ENCODE measurements around the gene DENND11. TPM values are rescaled to one million over a fixed set of nuclear protein-coding genes. Genes with fewer than 3 reads are reported as not detected.
A peak's percentile ranks its signal among the peaks of the same experiment; 100 is the strongest.

The DENND11 gene, protein sequence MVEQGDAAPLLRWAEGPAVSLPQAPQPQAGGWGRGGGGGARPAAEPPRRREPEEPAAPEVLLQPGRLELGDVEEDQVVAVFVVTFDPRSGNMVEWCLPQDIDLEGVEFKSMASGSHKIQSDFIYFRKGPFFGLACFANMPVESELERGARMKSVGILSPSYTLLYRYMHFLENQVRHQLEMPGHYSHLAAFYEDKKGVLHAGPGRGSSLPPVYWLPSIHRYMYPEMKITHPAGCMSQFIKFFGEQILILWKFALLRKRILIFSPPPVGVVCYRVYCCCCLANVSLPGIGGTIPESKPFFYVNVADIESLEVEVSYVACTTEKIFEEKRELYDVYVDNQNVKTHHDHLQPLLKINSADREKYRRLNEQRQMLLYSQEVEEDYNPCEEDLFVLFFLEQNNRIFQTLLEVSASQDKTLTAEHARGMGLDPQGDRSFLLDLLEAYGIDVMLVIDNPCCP
- 10 to 100 TPM; 25.2 to 36.3 (median 31.0) TPM for polyA plus RNA-seq (ENCODE audit: insufficient read length in 3 of 3)
- long read RNA-seq, donor 1, full-length matches to known transcripts = 3 of 3 reads
- long read RNA-seq, donor 1, partial matches to known transcripts = 0 of 3 reads
- long read RNA-seq, donor 1, other reads (novel, unspliced or antisense) = 0 of 3 reads
- long read RNA-seq, donor 2, full-length matches to known transcripts = 3 of 3 reads
- long read RNA-seq, donor 2, partial matches to known transcripts = 0 of 3 reads
- long read RNA-seq, donor 2, other reads (novel, unspliced or antisense) = 0 of 3 reads
- long read RNA-seq, donor 3, full-length matches to known transcripts = 2 of 2 reads
- long read RNA-seq, donor 3, partial matches to known transcripts = 0 of 2 reads
- long read RNA-seq, donor 3, other reads (novel, unspliced or antisense) = 0 of 2 reads
- long read RNA-seq, donor 4, full-length matches to known transcripts = 1 of 1 reads
- long read RNA-seq, donor 4, partial matches to known transcripts = 0 of 1 reads
- long read RNA-seq, donor 4, other reads (novel, unspliced or antisense) = 0 of 1 reads
- long read RNA-seq, donor 5, full-length matches to known transcripts = 1 of 1 reads
- long read RNA-seq, donor 5, partial matches to known transcripts = 0 of 1 reads
- long read RNA-seq, donor 5, other reads (novel, unspliced or antisense) = 0 of 1 reads
- long read RNA-seq, donor 6, full-length matches to known transcripts = 6 of 6 reads
- long read RNA-seq, donor 6, partial matches to known transcripts = 0 of 6 reads
- long read RNA-seq, donor 6, other reads (novel, unspliced or antisense) = 0 of 6 reads
- long read RNA-seq, donor 7, full-length matches to known transcripts = 4 of 310 reads
- long read RNA-seq, donor 7, partial matches to known transcripts = 149 of 310 reads
- long read RNA-seq, donor 7, other reads (novel, unspliced or antisense) = 157 of 310 reads
- long read RNA-seq, donor 8 = 0 reads
- long read RNA-seq, donor 9, full-length matches to known transcripts = 2 of 2 reads
- long read RNA-seq, donor 9, partial matches to known transcripts = 0 of 2 reads
- long read RNA-seq, donor 9, other reads (novel, unspliced or antisense) = 0 of 2 reads
- long read RNA-seq, donor 10, full-length matches to known transcripts = 6 of 290 reads
- long read RNA-seq, donor 10, partial matches to known transcripts = 143 of 290 reads
- long read RNA-seq, donor 10, other reads (novel, unspliced or antisense) = 141 of 290 reads
- long read RNA-seq, donor 11, full-length matches to known transcripts = 3 of 3 reads
- long read RNA-seq, donor 11, partial matches to known transcripts = 0 of 3 reads
- long read RNA-seq, donor 11, other reads (novel, unspliced or antisense) = 0 of 3 reads
- long read RNA-seq, donor 12, full-length matches to known transcripts = 6 of 6 reads
- long read RNA-seq, donor 12, partial matches to known transcripts = 0 of 6 reads
- long read RNA-seq, donor 12, other reads (novel, unspliced or antisense) = 0 of 6 reads
- long read RNA-seq, donor 13, full-length matches to known transcripts = 1 of 1 reads
- long read RNA-seq, donor 13, partial matches to known transcripts = 0 of 1 reads
- long read RNA-seq, donor 13, other reads (novel, unspliced or antisense) = 0 of 1 reads
- long read RNA-seq, donor 14, full-length matches to known transcripts = 7 of 12 reads
- long read RNA-seq, donor 14, partial matches to known transcripts = 5 of 12 reads
- long read RNA-seq, donor 14, other reads (novel, unspliced or antisense) = 0 of 12 reads
- long read RNA-seq, donor 15, full-length matches to known transcripts = 4 of 9 reads
- long read RNA-seq, donor 15, partial matches to known transcripts = 5 of 9 reads
- long read RNA-seq, donor 15, other reads (novel, unspliced or antisense) = 0 of 9 reads
- long read RNA-seq, donor 16, full-length matches to known transcripts = 1 of 1 reads
- long read RNA-seq, donor 16, partial matches to known transcripts = 0 of 1 reads
- long read RNA-seq, donor 16, other reads (novel, unspliced or antisense) = 0 of 1 reads

DNA sequence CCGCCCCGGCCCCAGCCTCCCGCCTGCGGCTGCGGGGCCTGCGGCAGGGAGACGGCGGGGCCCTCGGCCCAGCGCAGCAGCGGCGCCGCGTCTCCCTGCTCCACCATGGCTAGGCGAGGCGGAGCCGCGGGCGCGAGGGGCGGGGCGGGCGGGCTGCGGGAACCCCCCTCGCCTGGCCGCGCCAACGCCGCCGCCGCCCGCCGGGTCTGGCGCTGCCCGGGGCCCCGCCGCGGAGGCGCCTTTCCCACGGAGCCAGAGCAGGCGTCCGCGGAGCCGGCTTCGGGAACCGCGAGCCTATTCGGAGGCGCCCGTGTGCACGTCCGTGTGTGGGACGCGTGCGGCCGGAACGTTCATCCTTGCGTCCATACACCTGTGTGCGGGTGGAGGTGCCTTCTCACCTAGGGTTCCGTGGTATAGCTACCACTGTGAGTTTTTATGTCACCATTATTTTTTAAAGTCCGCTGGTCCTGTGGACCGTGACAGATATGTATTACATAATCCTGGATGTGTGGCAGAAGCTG is at the start of gene DENND11:
TSS of gene DENND11 (minus strand) at position 120 of the 521 bp plus-strand sequence. CDS start at position 107, 13 bp downstream.
- DNase-seq = peak; percentile 26

DNA sequence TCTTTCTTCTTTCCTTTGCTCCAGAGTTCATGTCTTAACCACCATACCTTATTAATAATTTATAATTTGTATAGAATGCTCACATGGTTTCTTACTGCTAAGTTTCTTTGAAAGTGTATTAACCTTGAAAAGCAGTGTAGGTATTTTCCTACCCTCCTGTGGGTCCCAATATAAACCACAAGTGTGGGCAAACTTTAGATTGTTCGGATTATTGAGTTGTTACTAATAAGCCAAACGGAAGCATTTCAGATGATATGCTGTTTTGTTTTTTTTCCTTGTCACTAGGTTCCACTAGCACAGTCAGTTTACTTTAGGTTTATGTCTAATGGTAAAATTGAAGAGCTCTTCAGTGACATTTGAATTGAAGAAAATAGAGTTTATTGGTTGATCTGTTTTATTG is 46.4 kb upstream of the DENND11 start:
- no peak for DNase-seq

DNA sequence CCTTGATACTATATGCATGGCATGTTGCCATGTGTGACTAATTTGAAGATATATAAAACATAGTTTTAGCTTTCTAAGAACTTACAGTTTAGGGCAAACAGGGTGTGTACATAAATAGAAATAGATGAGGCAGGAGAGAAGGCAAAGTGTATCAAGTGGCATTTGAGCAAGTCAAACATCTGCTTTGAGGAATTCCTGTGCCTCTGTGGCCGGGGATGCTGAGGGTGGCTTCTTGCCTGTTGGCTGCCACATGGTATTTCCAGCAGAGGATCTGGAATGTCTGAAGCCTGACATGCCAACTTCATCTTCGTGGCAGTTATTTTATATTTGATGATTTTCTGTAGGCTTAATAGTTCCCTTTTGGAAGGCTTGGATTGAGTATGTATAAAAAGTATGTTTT is 42.2 kb upstream of the DENND11 start:
- DNase-seq = no peak

DNA sequence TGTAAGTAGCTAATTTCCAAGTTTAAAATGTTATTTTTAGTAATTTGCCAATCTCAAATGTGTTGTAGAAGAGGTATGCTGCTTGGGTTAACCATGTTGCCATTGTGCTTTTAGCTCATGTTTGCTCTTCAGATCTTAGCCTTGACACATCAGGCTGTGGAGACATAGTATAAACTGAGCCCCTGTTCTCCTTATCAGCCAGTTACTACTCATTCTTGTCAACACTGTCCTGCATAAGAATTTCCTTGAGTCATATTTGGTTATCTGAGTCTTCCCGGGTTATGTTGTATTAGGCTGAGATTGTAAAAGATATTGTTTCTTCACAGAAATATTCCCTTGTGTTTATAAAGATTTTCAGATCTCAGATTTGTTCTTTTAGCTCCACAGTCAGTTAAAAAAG is 40.3 kb upstream of the DENND11 start:
- DNase-seq = no peak

DNA sequence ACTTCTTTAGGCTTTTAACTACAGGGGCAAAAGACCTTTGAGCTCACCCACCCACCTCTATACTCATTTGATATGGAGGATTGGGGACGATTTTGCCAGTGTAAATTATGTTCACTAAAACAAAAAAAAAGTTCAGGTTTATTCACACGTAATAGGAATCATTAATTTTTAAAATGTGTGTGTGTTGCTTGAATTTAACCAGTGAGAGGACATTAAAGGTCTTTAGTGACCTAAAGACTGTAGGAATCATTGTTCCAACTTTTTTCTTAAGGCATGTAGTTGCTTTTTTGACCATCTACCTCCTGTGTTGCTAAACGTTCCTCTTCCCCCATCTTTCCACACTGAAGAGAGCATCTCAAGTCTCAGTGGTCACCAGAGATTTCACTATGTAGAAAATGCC is 37.3 kb upstream of the DENND11 start:
- DNase-seq = no peak

DNA sequence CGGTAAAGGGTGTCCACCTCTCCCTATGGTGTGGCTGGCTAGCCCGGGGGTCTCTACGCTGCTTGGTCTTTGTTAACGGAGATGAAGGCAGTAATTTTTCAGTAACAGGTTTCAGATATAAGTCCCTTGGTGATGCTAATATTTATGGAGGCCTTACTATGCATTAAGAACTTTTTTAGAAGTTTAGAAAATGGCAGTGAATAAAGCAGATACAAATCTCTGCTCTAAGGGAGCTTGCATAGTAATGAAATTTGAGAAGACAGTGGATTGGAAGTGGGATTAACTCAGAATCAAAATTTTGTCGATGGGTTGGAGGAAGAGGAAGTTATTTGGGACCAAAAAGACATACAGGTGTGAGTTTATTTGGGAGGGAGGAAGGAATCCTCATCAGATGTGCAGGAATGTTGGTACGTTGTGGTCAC is 36.6 kb upstream of the DENND11 start:
- no peak for DNase-seq

DNA sequence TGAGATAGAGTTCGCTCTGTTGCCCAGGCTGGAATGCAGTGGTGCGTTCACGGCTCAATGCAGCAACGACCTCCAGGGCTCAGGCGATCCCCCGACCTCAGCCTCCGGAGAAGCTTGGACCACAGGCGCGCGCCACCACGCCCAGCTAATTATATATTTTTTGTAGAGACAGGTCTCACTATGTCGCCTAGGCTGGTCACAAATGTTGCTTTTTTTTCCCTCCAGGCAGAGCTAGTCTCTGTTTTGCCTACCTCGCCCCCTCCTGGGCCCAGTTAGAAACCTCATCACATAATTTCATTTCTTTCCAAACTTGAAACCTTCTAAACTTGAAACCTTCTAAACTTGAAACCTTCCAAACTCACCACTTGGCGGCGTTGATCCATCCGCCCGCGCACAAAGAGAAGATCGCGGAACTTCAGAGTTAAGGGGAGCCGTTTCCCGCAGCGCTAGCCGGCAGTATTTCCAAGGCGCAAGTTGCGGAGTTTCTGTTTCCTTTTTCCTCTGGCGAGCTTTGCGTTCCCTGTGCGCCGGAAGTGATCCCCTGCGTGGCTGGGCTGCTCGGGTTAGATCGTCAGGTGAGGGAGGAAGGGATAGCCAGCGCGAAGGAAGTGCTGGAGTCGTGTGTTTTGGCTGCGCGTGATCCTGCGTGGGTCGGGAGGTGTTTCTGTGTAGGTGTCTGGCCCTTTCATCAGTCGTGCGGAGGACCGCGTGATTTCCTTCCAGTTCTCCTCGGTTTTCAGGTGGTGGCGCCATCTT is 36.0 kb upstream of the DENND11 start, which contains the start of gene SSBP1:
TSS of gene SSBP1 (plus strand) at position 523 of the 756 bp plus-strand sequence. CDS start 809 bp downstream, outside the sequence.
- peak; percentile 97 for DNase-seq

DNA sequence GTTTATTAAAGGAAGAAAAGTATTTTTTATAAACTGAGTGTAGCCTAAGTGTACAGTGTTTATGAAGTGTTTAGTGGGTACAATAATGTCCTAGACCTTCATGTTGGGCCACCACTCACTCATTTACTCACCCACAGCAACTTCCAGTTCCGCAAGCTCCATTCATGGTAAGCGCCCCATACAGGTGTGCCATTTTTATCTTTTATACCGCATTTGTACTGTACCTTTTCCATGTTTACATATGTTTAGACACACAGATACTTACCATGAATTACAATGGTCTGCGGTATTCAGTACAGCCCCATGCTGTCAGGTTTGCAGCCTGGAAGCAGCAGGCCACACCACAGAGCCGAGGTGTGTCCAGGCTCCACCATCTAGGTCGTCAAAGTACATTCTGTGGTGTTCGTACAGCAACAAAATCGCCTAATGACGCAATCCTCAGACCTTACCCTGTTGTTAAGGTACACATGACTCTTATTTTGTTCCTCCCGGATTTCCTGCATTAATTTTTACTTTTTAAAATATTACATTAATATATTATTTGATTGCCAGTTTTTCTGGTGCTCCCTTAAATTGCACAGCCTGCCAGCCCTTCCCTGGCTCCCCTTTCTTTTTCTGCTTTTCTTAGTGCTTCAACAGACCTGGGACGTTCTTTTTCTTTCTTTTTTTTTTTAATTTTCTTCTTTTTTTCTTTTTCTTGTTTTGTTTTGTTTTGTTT is 35.3 kb upstream of the DENND11 start:
- no peak for DNase-seq

DNA sequence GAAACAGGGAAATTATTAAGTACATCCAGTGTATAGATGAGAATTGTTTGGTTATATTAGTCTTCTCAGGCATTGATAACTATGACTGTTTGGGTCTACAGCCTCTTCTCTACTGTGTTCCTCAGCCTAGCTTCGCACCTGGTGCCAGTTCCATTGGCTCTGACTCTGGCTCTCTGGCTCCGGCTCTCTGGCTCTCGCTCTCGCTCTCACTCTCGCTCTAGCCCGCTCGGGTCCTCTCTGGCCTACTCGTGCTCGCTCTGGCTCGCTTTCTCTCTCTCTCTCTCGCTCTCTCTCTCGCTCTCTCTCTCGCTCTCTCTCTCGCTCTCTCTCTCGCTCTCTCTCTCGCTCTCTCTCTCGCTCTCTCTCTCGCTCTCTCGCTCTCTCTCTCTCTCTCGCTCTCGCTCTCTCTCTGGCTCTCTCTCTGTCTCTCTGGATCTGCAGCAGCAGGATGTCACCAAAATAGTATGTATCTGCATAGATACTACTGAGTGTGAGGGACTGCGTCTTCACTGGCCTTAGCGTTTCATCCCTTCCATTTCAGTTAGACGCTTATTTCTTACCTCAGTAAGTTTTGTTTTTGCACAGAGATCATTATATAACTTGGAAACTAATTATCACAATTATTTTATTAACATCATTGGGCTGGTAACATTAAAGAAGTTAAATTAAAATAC is 29.6 kb upstream of the DENND11 start:
- no peak for DNase-seq

DNA sequence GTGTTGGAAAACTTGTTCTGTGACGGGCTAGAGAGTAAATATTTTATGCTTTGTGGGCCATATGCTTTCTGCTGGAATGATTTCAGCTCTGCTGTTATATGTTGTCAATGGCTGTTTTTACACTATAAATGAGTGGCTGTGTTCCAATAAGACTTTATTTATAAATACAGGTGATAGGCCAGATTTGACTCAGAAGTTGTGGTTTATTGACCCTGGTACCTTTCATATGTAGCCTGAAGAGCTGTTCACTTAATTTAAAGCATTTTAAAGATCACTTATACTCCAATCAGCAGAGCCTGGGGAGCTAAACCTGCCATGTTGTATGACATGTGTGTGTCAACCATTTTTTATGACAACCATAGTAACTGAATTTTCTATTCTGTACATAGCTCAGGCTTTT is 27.1 kb upstream of the DENND11 start:
- no peak for DNase-seq

DNA sequence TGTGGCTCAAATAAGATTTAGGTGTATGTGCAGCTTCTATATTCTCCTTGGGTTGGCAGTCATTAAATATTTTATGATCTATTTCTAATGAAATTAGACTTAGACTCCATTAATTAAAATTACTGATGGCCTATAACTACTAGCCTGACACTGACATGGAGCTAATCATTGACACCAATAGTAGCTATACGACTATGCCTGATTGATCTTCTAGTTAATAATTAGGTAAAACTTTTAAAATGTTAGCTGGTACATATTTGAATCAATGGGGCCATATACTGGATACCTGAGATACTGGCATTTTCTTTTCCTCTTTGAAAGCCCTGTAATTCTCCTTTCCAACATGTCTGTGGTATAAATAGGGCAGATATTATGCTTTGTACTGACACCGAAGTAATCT is 20.6 kb upstream of the DENND11 start:
- no peak for DNase-seq

DNA sequence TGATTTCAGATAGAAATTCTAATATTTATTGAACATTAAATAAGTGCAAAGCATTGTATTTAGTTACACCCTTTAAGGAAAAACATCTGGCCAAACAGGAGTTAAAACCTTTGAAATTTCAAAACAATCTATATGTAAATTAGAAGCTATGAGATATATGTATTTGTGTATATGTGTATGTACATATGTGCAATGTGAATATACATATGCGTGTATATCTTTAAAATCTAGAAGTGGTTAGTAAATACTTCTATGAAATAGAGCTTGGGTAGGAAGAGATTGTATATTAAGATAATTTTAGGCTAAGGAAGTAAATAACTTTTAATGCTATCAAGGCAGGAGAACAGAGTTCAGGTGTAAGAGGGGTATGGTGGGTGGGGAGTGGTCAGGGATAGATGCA is 15.5 kb upstream of the DENND11 start:
- DNase-seq = no peak

DNA sequence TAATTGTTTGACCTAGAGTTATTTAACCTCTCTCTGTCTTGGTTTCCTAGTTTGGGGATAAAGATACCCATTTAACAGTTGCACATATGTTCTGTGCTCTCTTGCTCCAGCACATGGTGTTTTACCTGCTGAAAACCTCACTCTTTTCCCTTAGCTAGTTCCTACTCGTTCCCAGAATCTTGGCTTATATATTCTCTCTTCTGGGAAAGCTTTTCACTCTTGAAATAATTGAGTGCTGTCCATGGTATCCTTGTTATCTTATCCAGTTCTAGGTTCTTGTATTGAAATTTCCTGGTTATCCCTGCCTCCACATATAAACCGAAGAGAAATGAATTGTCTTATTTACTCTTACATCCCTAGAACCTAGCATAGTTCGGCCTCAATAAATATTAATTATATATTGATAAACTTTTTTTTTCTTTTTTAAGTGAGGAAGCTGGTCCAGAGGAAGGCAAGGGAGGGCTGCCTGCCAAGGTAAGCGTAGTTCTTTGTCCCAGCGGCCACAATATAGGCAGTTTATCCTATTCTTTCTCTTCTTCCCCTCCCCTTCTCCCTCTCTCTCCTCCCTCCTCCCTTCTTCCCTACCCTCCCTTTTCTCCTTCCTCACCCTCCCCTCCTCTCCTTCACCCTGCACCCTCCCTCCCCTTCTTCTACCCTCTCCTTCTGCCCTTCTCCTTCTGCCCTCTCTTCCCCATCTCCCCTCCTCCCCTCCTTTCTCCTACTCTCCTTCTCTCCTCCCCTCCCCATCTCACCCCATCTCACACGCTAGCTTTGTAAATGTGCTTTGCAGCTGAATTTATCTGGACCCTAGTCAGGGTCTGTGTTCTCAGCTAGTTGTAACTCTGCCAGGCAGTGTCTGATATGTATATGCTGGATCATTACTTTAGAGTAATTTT is 14.1 kb upstream of the DENND11 start:
- no peak for DNase-seq

DNA sequence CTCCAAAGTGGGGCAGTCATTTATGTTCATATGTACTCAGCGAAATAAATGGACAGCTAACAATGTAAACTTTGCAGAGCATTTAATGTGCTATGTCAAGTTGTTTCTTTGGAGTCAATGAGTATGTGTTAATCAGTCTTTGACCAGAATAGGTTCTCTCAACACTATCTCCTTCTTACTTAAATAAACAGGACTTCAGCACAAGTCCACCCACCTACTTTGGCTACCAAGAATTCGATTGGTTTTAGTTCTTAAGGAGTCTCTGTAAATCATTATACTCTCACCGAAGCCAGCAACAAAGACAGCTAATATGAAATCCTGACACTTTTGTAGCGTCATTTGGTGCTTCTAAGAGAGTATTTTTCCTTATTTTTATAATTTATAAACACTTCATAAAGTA is 13.1 kb upstream of the DENND11 start:
- no peak for DNase-seq

DNA sequence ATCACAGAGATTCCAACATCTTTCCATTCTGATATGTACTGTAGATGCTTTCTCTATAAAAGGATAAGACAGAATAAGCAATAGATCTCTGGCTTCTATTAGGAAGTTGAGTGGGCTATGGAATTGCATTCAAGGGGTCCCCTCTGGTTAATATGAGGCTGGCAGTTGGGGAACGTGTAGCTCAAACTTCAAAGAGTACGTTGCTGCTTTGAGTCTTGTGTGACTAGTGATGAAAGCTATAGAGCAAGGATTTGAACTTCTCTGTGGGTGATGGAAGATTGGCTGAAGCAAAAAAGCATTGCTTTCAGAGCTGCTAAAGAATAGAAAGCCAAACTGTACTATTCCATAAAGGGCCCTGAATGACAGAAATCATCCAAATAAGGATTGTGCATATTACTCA is 12.6 kb upstream of the DENND11 start:
- DNase-seq = no peak

DNA sequence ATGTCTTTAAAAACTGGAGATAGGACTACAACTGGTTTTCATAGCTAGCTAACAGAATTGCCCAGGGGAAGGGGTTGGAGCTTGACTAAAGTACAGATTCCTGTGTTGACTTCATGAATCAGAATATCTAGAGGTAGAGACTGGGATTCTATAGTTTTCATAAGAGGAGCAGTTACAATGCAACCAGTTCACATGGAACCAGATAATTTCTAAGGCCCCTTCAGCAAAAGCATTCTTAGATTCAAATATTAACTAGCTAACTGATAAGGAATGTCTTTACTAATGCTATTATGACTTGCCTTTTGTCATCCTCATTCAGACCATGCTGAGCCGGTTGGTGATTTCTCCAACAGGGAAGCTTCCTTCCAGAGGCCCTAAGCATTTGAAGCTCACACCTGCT is 11.9 kb upstream of the DENND11 start:
- DNase-seq = no peak
